HUDEP-2 (cell line): ENCODE results near the gene RFTN1.

ENCODE experiments used
- DNase-seq, 76 experiments: peaks; one replicate each; lab custom pipeline; 2025; ENCODE audit not compliant: unreplicated experiment in 76 of 76; lab: John Stamatoyannopoulos, UW

Gene RFTN1

DNA sequence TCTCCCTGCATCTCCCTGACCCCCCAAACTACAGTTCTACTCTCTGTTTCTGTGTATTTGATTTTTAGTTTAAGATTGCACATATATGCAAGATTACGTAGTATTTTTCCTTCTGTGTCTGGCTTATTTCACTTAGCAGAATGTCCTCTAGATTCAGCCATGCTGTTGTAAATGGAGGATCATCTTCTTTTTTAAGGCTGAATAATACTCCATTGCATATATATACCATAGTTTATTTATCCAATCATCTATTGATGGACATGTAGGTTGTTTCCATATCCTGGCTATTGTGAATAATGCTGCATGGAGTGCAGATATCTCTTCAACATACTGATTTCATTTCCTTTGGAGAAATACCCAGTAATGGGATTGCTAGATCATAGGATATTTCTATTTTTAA, 70.8 kb downstream of the RFTN1 start:
- no peak for DNase-seq

DNA sequence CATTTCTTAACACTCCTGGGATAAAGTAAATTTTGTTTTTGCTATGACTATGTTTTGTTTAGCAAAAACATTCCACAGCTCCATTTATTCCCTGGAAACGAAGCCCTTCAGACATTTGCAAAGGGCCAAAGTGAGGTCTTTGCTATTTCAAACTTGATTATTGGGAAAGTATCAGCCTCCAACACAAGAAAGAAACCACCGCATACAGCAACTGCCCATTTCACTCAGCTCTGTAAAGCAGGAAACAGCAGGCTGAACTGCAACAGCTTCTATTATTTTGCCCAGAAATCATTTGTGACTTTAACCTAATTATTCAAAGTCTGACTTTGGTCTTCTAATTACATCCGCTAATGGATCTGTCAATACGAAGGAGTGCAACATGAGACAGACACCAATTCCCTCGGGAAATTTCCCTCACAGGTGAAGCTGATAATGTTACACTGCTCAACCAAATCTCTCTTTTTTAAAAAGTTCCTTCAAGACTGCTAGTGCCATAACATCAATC, 72.1 kb downstream of the RFTN1 start:
- no peak for DNase-seq

DNA sequence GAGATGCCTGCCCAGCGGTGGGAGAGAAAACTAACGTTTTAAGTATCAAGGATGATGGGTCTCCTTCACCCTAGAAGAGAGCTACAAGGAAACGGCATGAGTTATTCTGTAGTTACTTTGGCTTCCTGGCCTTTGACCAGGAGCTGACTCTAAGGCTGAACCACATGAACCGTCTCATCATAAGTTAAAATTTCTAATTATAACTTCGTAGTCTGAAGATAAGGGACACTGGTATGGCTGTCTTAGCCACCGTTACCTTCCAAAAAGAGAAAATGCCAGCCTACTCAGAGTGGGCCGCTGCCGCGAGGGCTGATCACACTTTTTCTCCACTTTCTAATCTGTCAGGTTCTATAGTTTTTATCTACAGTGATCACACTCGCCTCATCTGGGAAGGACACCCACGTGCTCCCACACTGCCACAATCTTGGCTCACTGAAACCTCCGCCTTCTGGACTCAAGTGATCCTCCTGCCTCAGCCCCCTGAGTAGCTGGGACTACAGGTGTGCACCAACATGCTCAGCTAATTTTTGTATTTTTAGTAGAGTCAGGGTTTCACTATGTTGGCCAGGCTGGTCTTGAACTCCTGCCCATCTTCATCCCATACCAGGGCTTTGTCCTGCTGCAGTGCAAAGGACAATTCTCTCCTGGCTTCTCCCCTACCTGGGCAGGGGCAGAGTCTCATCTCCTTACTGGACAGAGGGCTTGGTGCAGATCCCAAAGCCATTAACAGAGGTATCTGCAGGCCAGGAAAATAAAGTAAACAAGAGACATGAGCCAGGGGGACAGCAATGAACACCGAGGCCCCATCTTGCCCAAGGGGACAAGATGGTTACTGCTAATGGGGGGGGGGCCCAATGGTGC, 73.4 kb downstream of the RFTN1 start:
- DNase-seq = no peak

DNA sequence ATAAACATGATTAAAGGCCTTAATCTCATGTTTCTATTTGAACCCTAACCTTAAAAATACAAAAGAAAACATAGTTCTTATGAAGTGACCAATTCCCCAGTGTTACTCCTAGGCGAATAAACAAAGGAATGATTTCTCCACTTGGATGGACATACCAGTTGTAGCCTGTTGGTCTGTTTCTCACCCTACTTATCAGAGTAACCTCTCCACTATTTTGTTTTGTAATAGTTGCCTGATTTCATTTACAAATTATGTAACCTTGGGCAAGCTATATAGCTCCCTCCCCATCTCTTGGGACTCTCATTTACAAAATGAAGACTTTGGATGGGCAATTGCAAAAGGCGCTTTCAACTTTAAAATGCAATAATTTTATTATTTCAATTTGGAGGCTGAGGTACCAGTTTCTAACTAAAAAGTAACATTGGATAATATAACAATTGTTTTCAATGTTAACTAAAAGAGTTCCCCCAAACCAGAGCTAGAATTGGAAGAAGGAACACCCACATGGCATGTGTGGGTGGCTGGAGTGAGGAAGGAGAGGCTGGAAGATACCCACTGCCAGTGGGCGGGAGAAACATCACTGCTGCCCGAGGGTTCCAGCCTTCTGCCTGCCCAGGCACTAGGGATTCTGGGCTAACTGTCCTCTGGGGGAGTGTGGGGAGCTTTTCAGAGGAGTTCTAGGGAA, 74.2 kb downstream of the RFTN1 start:
- no peak for DNase-seq

DNA sequence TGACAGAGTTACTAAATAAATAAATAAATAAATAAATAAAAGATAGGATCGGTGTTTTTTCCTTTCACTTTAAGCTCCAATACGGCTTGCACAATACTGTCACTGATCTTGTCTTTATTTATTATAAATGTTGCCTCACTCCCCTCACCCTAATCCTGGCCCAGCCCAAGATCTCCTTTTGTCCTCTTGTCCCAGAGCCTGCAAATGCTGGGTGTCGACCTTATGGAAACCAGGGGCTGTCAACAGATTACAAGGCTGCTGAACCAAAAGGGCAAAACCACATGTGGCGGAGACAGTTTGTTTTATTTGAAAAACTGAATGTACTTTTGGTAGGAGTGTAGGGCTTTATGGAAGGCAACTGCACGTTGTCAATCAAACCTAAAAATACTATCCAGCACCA, 75.9 kb downstream of the RFTN1 start:
- peak in 1 of 76 experiments; percentile 5 for DNase-seq

DNA sequence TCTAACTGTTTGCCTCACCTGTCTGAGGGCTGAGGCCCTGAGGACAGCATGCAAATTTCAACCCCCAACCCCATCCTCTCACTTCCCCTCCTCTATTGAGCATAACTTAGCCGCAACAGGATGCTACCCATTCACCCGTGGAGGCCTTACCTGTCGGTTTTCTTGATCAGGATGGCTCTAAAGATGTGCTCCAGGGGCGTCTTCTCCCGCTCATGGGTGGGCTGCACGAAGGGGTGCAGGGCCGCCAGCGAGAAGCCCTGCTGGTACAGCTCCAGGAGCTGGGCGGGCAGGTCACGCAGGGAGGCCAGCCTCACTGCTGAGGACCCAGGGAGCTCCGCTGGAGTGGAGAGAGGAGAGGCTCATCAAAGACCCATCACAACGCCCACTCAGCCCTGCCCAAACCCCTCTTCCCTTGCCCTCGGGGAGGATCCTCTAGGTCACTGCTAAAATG, 79.8 kb downstream of the RFTN1 start:
- no peak for DNase-seq

DNA sequence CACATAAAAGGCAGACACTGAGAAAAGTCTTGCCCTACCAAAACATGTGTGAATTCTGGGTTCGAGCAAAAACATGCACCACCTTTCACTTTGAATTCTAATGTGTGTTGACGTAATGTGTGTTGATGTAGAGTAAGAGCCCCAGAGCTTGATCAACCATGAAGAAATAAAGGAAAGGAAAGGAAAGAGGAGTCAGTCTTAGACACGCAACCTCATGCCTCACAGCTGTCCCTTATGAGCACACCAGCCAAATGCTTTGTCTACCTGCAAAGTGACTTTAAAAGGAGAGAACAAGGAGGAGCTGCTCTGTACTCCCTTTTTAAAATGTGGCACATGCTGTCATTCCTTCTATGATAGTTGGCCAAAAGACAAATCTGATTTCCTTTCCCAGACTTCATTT, 80.8 kb downstream of the RFTN1 start:
- DNase-seq = no peak

DNA sequence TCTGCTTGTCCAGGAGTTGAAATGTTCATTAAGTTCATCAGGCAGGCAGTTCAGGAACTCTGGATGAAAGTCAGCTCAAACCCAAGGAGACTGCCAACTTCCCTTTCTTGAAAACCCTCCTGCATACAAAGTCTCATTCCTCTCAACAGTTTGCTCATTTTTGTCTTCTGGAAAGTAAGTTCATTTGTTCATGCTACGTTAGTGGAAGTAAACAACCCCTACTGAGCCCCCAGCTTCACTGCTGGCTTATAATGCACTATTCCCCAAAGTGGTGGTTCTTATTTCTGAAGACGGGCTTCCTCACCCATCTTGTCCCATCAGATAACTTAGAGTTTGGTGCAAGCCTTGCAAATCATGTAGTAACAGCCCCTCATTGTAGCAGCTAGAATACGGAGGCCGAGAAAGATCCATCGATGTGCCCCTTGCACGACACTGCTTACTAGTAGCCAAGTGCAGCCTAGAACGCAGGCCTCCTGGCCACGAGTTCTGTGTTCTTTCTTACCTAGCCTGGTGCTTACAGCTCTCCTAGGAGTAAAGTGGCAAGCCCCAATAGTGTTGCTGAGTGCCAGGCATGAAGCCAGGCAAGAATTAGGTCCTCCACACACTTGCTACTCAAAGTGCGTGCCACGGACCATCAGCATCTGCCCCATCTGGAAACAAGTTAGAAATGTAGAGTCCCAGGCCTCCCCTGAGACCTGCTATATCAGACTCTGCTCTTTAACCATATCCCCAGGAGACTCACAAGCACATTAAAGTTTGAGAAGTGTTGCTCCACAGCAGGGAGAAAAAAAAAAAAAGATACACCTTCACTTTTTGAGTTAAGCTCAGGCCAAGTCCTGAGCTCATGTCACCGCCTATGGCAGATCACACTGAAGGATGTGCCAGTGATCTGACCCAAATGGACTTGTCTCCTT, 82.5 kb downstream of the RFTN1 start:
- no peak for DNase-seq

DNA sequence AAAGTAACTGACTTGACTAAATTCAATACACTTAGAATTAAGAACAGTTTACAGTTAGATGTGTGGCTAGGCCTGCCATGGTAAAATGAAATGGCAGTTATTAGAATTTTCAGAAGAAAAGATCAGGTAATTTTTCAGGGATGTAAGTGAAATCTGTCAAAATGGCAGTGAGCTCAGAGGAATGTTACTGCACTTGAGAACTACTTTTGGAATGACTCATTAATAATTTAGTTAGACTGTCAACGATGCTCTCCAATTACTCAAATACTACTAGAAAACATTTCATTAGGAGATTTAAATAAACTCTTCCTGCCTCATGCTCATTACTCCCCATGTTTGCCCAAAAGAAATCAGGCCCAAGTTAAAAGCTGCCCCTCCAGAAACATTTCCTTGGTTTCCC, 84.4 kb downstream of the RFTN1 start:
- no peak for DNase-seq

DNA sequence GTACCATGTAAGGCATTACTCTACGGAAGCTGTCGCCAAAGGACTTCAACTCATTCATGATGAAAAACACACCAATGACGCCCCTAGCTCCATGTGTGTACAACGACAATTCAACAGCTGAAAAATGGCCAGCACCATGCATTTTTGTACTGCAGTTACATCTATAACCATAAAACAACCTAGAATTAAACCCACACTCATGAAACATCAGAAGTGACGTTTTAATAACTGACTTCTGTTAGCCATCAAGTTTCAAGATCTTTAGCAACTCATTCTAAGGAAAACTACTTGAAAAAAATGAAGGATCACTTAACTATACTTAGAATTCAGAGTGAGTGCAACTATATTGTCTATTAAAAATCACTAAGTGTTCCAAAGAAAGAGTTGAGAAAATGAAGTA, 84.9 kb downstream of the RFTN1 start:
- no peak for DNase-seq

DNA sequence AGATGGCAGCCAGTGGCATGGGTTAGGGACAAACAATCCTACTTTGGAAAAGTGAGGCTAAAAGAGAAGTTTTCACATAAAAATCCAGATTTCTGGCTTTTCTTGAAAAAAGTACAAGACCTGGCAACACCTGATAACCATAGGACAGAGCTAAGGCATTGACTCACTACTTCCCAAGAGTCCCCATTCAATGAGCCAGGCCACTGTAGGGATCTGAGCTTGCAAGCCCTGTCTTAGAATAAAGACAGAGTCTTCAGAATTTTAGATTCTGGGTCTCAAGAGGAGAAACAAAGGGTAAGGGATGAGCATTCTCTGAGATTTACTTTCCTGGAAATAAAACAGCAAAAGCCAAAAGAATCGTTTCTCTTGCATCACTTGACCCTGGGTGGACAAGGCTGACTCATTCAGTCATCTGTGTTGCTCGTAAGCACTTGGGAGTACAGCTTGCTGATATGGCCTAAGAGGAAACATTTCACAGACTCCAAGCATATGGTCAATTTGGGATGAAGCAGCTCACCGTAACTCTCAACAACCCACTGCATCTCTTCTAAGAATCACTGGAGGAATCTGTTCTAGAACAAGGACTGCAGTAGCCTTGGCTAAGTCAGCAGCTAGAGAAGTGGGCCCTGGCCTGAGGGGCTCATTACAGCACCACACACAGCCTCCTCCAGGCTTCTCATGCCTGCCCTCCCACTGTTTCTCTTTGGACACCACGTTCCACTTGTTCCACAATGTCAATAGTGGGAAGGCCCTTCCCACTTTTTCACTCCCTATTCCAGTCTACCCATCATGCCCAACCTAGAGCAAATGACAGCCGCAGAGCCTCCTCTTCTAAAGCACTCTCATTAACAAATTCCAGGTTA, 86.2 kb downstream of the RFTN1 start:
- no peak for DNase-seq

DNA sequence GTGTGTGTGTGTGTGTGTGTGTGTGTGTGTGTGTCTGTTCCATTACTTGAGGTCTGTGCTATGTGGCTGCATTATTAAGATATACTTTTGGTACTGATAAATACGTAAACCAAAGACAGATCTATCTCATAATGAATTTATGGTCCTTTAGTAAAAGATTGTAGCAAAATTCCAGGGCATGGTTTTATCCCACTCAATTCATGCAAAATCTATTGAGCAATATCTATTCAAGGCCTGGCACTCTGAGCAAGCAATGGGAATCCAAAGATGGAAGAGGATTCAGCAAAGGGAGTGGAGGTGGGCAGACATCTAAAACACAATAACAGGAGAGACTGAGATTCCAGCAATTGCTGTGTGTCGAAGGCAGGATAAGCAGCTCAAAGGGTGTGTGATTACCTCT, 86.8 kb downstream of the RFTN1 start:
- DNase-seq = no peak

DNA sequence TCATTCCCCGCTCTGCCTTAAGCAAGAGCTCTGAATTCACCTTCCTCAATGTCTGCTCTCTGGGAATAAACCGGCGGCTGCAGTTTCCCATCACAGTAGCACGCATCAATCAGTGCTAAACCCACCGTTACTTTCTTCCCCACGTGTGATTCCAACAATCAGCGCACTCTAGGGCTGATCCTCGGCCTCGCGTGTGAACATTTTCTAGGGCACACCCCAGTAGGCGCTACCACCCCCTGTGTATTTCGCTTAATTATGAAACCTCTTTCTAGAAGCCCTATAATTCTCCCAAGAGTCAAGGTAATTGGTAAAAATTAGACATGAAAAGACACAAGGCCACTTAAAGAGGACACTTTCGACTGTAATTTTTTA, 87.5 kb downstream of the RFTN1 start:
- no peak for DNase-seq

DNA sequence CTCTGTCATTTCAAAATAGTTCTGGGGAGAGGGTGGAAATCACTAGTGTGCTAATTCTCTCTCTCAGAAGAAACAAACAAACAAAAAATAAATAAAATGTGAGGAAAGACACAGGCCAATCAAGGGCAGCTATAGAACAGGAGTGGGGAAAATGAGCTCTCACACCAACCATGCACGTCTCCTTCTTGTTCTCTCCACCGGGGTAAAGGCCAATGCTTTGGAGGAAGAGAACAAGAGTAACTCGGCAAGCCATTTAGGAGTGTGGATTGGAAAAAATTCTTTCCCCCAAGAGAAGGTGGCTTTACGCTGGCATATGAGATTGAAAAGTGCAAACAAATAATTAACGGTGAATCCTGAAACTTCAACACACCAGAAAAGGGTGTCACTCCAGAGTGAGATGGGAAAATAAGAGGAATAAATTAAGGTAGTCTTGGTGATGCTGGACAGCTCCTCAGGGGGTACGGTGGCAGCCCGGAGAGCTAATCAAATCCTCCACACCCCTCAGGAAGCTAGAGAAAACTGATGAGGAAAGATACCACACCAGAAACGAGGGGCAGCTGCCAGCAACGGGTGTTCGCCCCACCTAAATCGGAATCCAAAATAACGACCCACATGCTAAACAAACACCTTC, 88.0 kb downstream of the RFTN1 start:
- DNase-seq = no peak

DNA sequence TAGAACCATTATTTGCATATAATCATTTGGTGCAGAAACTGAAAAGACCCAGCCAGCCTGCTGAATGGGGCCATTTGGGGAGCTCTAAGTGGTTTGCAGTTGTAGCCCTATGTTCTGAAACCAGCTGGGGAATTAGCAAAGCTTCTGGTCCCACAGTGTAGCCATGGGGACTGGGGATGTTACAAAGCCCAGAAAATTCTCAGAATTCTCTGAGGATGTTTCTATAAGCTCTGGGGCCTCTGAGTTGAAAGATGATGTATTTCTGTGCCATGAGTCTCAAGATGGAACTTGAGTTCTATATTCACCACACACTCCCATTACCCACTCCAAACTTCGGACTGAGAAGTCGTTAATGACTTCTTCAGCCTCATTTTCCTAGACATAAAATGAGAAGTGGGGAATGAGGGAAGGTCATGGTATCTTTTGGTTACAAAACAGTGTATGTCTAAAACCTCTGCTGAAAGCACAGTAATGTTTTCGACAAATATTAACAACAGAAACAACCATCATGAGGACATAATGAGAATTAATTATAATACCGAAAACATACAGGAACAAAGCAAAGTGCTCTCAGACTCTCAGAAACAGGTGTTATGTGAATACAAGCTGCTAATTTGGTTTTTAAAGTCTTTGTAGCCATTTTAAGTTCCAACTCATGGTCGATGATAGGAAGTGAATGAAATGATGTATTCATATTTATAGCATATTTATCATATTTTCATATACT, 89.4 kb downstream of the RFTN1 start:
- DNase-seq = no peak

DNA sequence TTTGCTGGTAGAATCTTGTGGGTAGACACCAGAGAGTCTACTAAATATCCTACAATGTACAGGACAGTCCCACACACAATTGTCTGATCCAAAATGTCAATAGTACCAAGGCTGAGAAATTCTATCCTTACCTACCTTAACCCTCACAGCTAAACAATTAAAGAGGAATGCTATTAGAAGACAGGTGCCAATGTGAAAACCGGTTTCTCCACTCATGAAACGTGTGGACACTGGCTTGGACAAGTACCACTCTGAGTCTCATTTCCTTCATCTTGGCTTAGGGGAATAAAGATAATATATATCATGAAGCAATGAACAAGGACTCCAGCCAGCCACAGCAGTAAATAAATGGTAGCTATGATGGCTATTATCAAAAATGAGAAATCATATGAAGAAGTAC, 90.2 kb downstream of the RFTN1 start:
- DNase-seq = no peak

DNA sequence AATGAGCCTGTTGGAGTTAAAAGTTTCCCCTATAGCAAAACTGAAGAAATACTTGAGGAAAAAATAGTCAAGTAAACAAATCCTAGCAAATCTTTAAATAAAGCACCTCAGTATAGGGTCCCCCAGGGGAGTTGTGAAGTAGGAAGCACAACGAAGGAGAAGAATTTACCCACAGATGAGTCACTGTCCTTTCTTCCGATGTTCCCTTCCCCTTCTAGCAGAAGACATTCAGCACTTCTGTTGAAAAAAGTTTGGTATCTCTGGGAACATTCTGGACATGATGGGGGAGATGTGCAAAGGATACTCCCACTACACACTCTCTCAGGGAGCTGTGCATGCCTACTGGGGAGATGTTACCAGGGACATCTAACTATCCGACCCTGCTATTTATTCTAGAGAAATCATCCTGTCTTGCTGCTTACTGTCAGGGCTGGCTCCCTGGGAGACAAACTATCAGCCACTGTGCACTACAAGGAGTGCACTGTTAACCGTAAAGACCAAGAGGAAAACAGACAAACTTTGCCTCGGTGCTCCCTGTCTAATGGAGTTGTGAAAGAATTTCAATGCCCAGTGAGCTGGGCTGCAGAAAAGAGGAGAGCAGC, 93.8 kb downstream of the RFTN1 start:
- DNase-seq = no peak

DNA sequence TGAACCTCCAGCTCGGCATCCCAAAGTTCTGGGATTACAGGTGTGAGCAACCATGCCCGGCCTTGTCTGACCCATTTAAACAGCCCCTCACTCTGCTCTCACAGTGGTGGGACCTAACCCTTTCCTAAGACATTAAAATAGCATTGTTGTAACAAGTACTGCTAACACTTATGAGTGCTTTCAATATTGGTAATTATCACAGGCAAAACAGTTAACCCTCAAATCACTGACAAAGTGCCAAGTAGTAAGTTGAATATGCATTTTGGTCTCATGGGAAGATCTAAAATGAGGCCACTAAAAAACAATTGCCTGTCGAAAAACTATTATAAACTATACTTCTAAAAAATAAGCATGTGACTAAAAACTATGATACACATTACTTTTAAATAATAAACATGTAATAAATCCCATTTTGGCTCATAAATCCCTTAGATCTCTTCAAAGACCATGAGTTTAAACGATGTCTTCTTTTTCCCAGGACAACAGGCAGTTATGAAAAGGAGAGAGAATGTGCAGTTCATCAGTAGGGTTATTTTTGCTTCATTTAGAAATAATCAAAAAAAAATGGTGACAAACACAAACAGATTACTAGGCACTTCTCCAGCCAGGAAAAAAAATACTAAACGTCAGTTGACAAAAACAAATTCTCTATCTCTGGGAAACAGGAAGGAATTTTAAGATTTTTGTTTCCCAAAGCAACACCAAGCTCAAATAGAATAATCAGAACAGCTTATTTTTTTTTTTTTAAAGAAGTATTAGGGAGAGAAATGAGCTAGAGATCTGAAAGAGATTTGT, 95.4 kb downstream of the RFTN1 start:
- DNase-seq = no peak
